CD4-positive, alpha-beta T cell treated with Interleukin-6 for 4 hours (primary cell): ENCODE data around the gene SENP7.
"Not testable (repeated sequence)": the region's sequence is repeated elsewhere in the genome, so short reads cannot be mapped to it uniquely, and the experiment has no call there.

Experiments used
- DNase-seq: peaks from one replicate; pipeline ENCODE4 v3.0.0-alpha.2; 2020; ENCODE audit warnings: mixed read lengths

SENP7 gene

GRCh38 chr3:101512646-101513418 is at the start of gene SENP7:
TSS of gene SENP7 (minus strand) at chr3:101513212. CDS start at chr3:101513130, 82 bp downstream.
- peak; percentile 84 for DNase-seq

- peak; percentile 92 for DNase-seq
These were observed 48.8 kb upstream of the SENP7 start, which contains the start of gene TRMT10C for GRCh38 chr3:101561630-101562328. TSS of gene TRMT10C (plus strand) at chr3:101561868. CDS start at chr3:101564782, 2,914 bp downstream.

GRCh38 chr3:101556064-101556463 is 43.1 kb upstream of the SENP7 start:
- DNase-seq: no peak

- DNase-seq: not testable (repeated sequence)
These were observed 40.4 kb upstream of the SENP7 start for GRCh38 chr3:101553381-101553780.

GRCh38 chr3:101551359-101552081 is 38.5 kb upstream of the SENP7 start:
- not testable (repeated sequence) for DNase-seq

- DNase-seq: no peak
These were observed 36.5 kb upstream of the SENP7 start for GRCh38 chr3:101549473-101549872.

GRCh38 chr3:101548527-101549105 is 35.6 kb upstream of the SENP7 start:
- DNase-seq: no peak

GRCh38 chr3:101544161-101544850 is 31.3 kb upstream of the SENP7 start:
- no peak for DNase-seq

GRCh38 chr3:101542957-101543356 is 29.9 kb upstream of the SENP7 start:
- no peak for DNase-seq

GRCh38 chr3:101536955-101537354 is 23.9 kb upstream of the SENP7 start:
- DNase-seq: not testable (repeated sequence)

- no peak for DNase-seq
These were observed 23.3 kb upstream of the SENP7 start for GRCh38 chr3:101536266-101536665.

GRCh38 chr3:101535221-101535620 is 22.2 kb upstream of the SENP7 start:
- DNase-seq: no peak

GRCh38 chr3:101533603-101533968 is 20.6 kb upstream of the SENP7 start:
- no peak for DNase-seq

- no peak for DNase-seq
These were observed 20.0 kb upstream of the SENP7 start for GRCh38 chr3:101532783-101533602.

GRCh38 chr3:101531473-101532086 is 18.6 kb upstream of the SENP7 start:
- peak; percentile 51 for DNase-seq

- no peak for DNase-seq
These were observed 17.7 kb upstream of the SENP7 start for GRCh38 chr3:101530686-101531047.

GRCh38 chr3:101529816-101530685 is 17.0 kb upstream of the SENP7 start:
- DNase-seq: peak; percentile 20

- no peak for DNase-seq
These were observed 14.9 kb upstream of the SENP7 start for GRCh38 chr3:101527906-101528305.

GRCh38 chr3:101527441-101527840 is 14.4 kb upstream of the SENP7 start:
- DNase-seq: no peak

GRCh38 chr3:101521211-101521701 is 8.2 kb upstream of the SENP7 start:
- peak; percentile 62 for DNase-seq
